ENCODE results near the gene PXDC1. TPM values are rescaled to one million over a fixed set of nuclear protein-coding genes. Genes with fewer than 3 reads are reported as not detected.
"Not testable (repeated sequence)": the region's sequence is repeated elsewhere in the genome, so short reads cannot be mapped to it uniquely, and the experiment has no call there.

Gene PXDC1
- polyA plus RNA-seq, 1 donor from 2014 or later = 9.5 TPM

- no peaks in the 10 kb centered on the region for H3K4me1 Mint-ChIP-seq
- H3K27ac Mint-ChIP-seq = no peak overlapping the region
These were observed 61.0 kb downstream of the PXDC1 start for GRCh38 chr6:3690506-3690905.

GRCh38 chr6:3687847-3688246, 63.7 kb downstream of the PXDC1 start:
- Mint-ChIP-seq H3K36me3 (peaks cover 2% of the 10 kb centered on the region), H3K27ac (no peak overlapping the region), H3K4me3 (no peak overlapping the region), H3K4me1 (no peaks in the 10 kb centered on the region), H3K9me3 (no peaks in the 10 kb centered on the region), H3K27me3 (peaks cover 6% of the 10 kb centered on the region)

More at GRCh38 chr6:3690506-3690905, 61.0 kb downstream of the PXDC1 start:
- no peaks in the 10 kb centered on the region for H3K9me3 Mint-ChIP-seq
- H3K36me3 Mint-ChIP-seq = peaks cover 3% of the 10 kb centered on the region
- H3K4me3 Mint-ChIP-seq = no peak overlapping the region
- peaks cover 8% of the 10 kb centered on the region for H3K27me3 Mint-ChIP-seq

- peaks cover 8% of the 10 kb centered on the region for H3K27me3 Mint-ChIP-seq
- H3K9me3 Mint-ChIP-seq = peaks cover 0 to 7% (median 4%) of the 10 kb centered on the region in 3 donors
- H3K27ac Mint-ChIP-seq = no peak overlapping the region
These were observed 68.2 kb downstream of the PXDC1 start for GRCh38 chr6:3683331-3683730.

DNA sequence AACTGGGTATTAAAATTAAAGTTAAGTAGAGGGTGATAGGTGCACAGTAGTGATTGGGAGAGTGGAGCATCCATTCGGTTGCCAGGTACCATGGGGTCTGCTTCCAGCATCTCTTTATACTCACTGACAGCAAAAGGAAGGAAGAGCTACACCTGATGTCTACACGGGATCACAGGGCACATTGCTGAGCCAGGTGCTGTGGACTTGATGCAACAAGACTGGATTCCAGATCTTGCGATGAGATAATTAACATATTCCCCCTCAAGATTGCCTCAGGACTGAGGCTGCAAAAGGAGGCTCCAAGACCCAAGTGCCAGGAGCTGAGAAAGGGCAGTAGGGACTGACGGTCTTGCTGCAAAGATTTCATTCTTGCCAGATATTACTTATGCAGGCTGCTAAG, 72.6 kb downstream of the PXDC1 start:
- Mint-ChIP-seq H3K27me3 (peaks cover 5% of the 10 kb centered on the region), H3K27ac (no peak overlapping the region), H3K36me3 (no peaks in the 10 kb centered on the region), H3K9me3 (peaks cover 4 to 8% (median 7%) of the 10 kb centered on the region in 3 donors), H3K4me1 (no peaks in the 10 kb centered on the region), H3K4me3 (no peak overlapping the region)

More at GRCh38 chr6:3683331-3683730, 68.2 kb downstream of the PXDC1 start:
- no peak overlapping the region for H3K4me3 Mint-ChIP-seq
- H3K36me3 Mint-ChIP-seq = peaks cover 2% of the 10 kb centered on the region
- H3K4me1 Mint-ChIP-seq = no peaks in the 10 kb centered on the region

DNA sequence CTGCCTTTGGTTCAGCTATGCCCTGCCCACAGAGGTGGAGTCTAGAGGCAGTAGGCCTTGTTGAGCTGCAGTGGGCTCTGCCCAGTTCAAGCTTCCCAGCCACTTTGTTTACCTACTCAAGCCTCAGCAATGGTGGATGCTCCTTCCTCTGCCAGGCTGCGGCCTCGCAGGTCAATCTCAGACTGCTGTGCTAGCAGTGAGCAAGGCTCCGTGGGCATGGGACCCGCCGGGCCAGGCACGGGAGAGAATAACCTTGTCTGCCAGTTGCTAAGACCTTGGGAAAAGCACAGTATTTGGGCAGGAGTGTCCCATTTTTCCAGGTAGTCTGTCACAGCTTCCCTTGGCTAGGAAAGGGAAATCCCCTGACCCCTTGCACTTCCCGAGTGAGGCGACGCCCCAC, 73.8 kb downstream of the PXDC1 start:
- not testable (repeated sequence) for H3K4me1 Mint-ChIP-seq, H3K27me3 Mint-ChIP-seq, H3K4me3 Mint-ChIP-seq, H3K27ac Mint-ChIP-seq, H3K9me3 Mint-ChIP-seq, H3K36me3 Mint-ChIP-seq

DNA sequence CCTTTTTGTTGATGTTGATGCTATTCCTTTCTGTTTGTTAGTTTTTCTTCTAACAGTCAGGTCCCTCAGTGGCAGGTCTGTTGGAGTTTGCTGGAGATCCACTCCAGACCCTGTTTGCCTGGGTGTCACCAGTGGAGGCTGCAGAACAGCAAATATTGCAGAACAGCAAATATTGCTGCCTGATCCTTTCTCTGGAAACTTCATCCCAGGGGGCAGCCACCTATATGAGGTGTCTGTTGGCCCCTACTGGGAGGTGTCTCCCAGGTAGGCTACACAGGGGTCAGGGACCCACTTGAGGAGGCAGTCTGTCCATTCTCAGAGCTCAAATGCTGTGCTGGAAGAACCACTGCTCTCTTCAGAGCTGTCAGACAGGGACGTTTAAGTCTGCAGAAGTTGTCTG, 74.2 kb downstream of the PXDC1 start:
- H3K4me1 Mint-ChIP-seq, H3K27me3 Mint-ChIP-seq, H3K36me3 Mint-ChIP-seq, H3K9me3 Mint-ChIP-seq, H3K27ac Mint-ChIP-seq, H3K4me3 Mint-ChIP-seq: not testable (repeated sequence)

Other genes starting within 250 kb of the PXDC1 start
- gene FAM50B, start 97.7 kb upstream of the PXDC1 start, polyA plus RNA-seq = 14.0 TPM

Data from IgD-negative memory B cell (primary cell).